GM23338 (cell line): Measurements from ENCODE around the gene HCN1. TPM values are rescaled to one million over a fixed set of nuclear protein-coding genes. Genes with fewer than 3 reads are reported as not detected.

Experiments used
- ATAC-seq: fragments of 200-7000 bp; cut with Tn5 transposase; 3 replicates; pipeline ENCODE4 v1.9.1; 2020
- DNase-seq: peaks from one replicate; pipeline ENCODE4 v3.0.0-alpha.2; 2015; ENCODE audit warnings: low spot score
- H2AFZ ChIP-seq: fragments of 200-600 bp; sonication (generic); 2 replicates; pipeline ENCODE4 v1.8.0; 2016; ENCODE audit warnings: antibody characterized with exemption, mild to moderate bottlenecking, moderate library complexity
- H3F3A ChIP-seq: fragments of 200-600 bp; sonication (generic); replicated peaks from 2 replicates; pipeline ENCODE4 v1.8.0; 2017; ENCODE audit warnings: antibody characterized with exemption, mixed run types, low read depth
- H3K27ac ChIP-seq: fragments of 200-600 bp; sonication (generic); 2 replicates; pipeline ENCODE4 v1.6.1; 2016; ENCODE audit warnings: low read depth
- H3K27me3 ChIP-seq: fragments of 200-600 bp; sonication (generic); 2 replicates; pipeline ENCODE4 v1.8.0; 2016; ENCODE audit warnings: mild to moderate bottlenecking, mixed run types, moderate library complexity; ENCODE audit not compliant: insufficient read depth
- H3K36me3 ChIP-seq: fragments of 200-600 bp; sonication (generic); 2 replicates; pipeline ENCODE4 v1.8.0; 2016; ENCODE audit warnings: mild to moderate bottlenecking; ENCODE audit not compliant: insufficient read depth
- H3K4me1 ChIP-seq: fragments of 200-600 bp; sonication (generic); 2 replicates; pipeline ENCODE4 v1.8.0; 2016; ENCODE audit warnings: mild to moderate bottlenecking, moderate library complexity; ENCODE audit not compliant: insufficient read depth
- H3K4me2 ChIP-seq: fragments of 200-600 bp; sonication (generic); 2 replicates; pipeline ENCODE4 v1.7.1; 2017; ENCODE audit warnings: mixed run types
- H3K4me3 ChIP-seq: fragments of 200-600 bp; sonication (generic); 2 replicates; pipeline ENCODE4 v1.6.1; 2016; ENCODE audit warnings: mixed run types
- H3K79me2 ChIP-seq: fragments of 200-600 bp; sonication (generic); replicated peaks from 2 replicates; pipeline ENCODE4 v1.8.0; 2017; ENCODE audit warnings: mild to moderate bottlenecking; ENCODE audit not compliant: insufficient read depth
- H3K9me2 ChIP-seq: fragments of 200-600 bp; sonication (generic); 2 replicates; pipeline ENCODE4 v1.8.0; 2017; ENCODE audit not compliant: insufficient read depth
- H4K20me1 ChIP-seq: fragments of 200-600 bp; sonication (generic); replicated peaks from 2 replicates; pipeline ENCODE4 v1.8.0; 2017; ENCODE audit warnings: mild to moderate bottlenecking; ENCODE audit not compliant: insufficient read depth
- H3K27ac Mint-ChIP-seq: 2 replicates; pipeline ENCODE4 v1.8.0; 2020; ENCODE audit warnings: inconsistent platforms, mild to moderate bottlenecking, moderate library complexity, mixed read lengths
- H3K27me3 Mint-ChIP-seq: 3 replicates; pipeline ENCODE4 v1.8.0; 2022; ENCODE audit warnings: low read depth, mild to moderate bottlenecking, moderate library complexity, mixed read lengths, inconsistent platforms; ENCODE audit not compliant: insufficient read depth, poor library complexity
- H3K36me3 Mint-ChIP-seq: 3 replicates; pipeline ENCODE4 v1.8.0; 2021; ENCODE audit warnings: low read depth, mild to moderate bottlenecking, inconsistent platforms, moderate library complexity, mixed read lengths
- H3K4me1 Mint-ChIP-seq: 3 replicates; pipeline ENCODE4 v1.8.0; 2020; ENCODE audit warnings: mild to moderate bottlenecking, inconsistent platforms, mixed read lengths
- H3K4me3 Mint-ChIP-seq: 3 replicates; pipeline ENCODE4 v1.8.0; 2021; ENCODE audit warnings: moderate library complexity, mild to moderate bottlenecking, inconsistent platforms, mixed read lengths
- H3K9me3 Mint-ChIP-seq: 3 replicates; pipeline ENCODE4 v1.8.0; 2020; ENCODE audit warnings: moderate library complexity, mild to moderate bottlenecking, inconsistent platforms, mixed read lengths
- NANOG ChIP-seq: IDR thresholded peaks from 2 replicates; pipeline ENCODE4 v1.6.1; 2016; ENCODE audit warnings: antibody characterized with exemption, borderline replicate concordance
- POLR2AphosphoS5 ChIP-seq: IDR thresholded peaks from 2 replicates; pipeline ENCODE4 v1.6.1; 2016; ENCODE audit warnings: antibody characterized with exemption, low read depth
- STAT1 ChIP-seq: IDR thresholded peaks from one replicate; pipeline ENCODE4 v1.6.1; 2016; ENCODE audit warnings: antibody characterized with exemption; ENCODE audit not compliant: unreplicated experiment
- ZNF114 ChIP-seq: fragments of 250-450 bp; sonication (Bioruptor Pico); IDR thresholded peaks from 2 replicates; pipeline ENCODE4 v1.5.0; 2020; ENCODE audit warnings: mild to moderate bottlenecking, moderate library complexity
- ZNF331 ChIP-seq: fragments of 250-450 bp; sonication (Bioruptor Pico); IDR thresholded peaks from 2 replicates; pipeline ENCODE4 v1.5.0; 2020; ENCODE audit warnings: low read depth, mild to moderate bottlenecking, moderate library complexity
- polyA plus RNA-seq: library from polyadenylated mRNA; unstranded; fragments of >200 nt; fragmentation: Nextera tagmentation; extraction: Ambion mirVana; gene quantifications from 2 replicates; pipeline ENCODE4 v1.2.1, GENCODE V29; 2016
- total RNA-seq: library from RNA; depleted of rRNA; stranded (reverse); fragments of >200 nt; shearing (Covaris generic); gene quantifications from 2 replicates; pipeline ENCODE4 v1.2.3, GENCODE V29; 2014
- TF ChIP-seq, protein P1 (sequence below), 2 experiments: fragments of 200-600 bp in 1 of 2; sonication (generic) in 1 of 2; conservative IDR thresholded peaks; 2 replicates each; pipeline versions ENCODE4 v1.5.1 to v1.6.1; 2016 to 2017; ENCODE audit warnings: antibody characterized with exemption in 2 of 2, low read depth in 2 of 2, mild to moderate bottlenecking in 2 of 2, moderate library complexity in 1 of 2
- TF ChIP-seq, protein P2 (sequence below): fragments of 250-450 bp; sonication (Bioruptor Pico); IDR thresholded peaks from 2 replicates; pipeline ENCODE4 v1.5.0; 2020; ENCODE audit warnings: mild to moderate bottlenecking, moderate library complexity
- TF ChIP-seq, protein P3 (sequence below): IDR thresholded peaks from 2 replicates; pipeline ENCODE4 v1.6.1; 2016; ENCODE audit warnings: antibody characterized with exemption
- TF ChIP-seq, protein P4 (sequence below): IDR thresholded peaks from one replicate; pipeline ENCODE4 v1.6.1; 2018; ENCODE audit warnings: antibody characterized with exemption; ENCODE audit not compliant: unreplicated experiment

The HCN1 gene
- total and polyA plus RNA-seq, 2 experiments from 2014 or later: 2.8 to 6.9 TPM

DNA sequence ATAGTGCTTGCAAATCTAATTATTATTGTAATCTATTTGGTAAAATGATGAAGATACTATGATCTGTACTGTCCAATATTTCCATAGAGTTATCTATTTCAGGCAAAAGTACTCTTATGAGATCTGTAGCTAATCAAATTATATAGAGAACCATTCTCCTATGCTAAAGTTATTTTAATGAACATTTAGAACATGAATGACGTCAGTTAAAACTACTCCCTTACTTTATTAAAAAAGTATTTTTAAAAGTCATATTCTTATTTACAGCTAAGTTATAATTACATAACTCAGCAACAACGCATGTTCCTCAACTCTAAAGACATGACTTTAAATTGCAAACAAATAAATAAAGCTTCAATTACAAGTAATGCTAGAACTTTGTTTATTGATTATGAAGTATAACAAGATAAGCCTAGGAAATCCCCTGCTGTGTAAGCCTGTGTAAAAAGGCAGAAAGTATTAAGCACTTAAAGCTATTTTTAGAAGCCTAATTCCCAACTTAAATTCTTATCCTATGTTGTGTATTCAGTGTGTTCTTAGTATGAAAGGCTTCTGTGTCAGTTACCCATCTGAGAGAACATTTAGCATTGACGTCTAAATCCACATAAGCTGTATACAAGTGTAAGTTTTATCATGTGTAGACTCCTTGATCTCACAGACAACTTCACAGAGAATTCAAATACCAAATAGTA lies 285.7 kb downstream of the HCN1 start:
- H3K27ac Mint-ChIP-seq: peak overlapping the region; percentile 36; the same call in 1 of the 2 replicates
- Histone ChIP-seq H4K20me1 (no peaks in the 10 kb centered on the region), H3K4me1 (peaks cover 9% of the 10 kb centered on the region; the same call in 1 of the 2 replicates), H2AFZ (no peak overlapping the region), H3K36me3 (no peaks in the 10 kb centered on the region), H3F3A (no peaks in the 10 kb centered on the region), H3K27ac (no peak overlapping the region), H3K27me3 (no peaks in the 10 kb centered on the region), H3K79me2 (no peaks in the 10 kb centered on the region), H3K9me2 (no peaks in the 10 kb centered on the region), H3K4me3 (no peak overlapping the region), H3K4me2 (no peak overlapping the region)
- ATAC-seq (no peak), DNase-seq (no peak)
- no peaks in the 10 kb centered on the region for H3K36me3 Mint-ChIP-seq
- H3K4me1 Mint-ChIP-seq: peaks cover 17% of the 10 kb centered on the region
- no peaks in the 10 kb centered on the region for H3K27me3 Mint-ChIP-seq
- TF ChIP-seq, protein P1, sequence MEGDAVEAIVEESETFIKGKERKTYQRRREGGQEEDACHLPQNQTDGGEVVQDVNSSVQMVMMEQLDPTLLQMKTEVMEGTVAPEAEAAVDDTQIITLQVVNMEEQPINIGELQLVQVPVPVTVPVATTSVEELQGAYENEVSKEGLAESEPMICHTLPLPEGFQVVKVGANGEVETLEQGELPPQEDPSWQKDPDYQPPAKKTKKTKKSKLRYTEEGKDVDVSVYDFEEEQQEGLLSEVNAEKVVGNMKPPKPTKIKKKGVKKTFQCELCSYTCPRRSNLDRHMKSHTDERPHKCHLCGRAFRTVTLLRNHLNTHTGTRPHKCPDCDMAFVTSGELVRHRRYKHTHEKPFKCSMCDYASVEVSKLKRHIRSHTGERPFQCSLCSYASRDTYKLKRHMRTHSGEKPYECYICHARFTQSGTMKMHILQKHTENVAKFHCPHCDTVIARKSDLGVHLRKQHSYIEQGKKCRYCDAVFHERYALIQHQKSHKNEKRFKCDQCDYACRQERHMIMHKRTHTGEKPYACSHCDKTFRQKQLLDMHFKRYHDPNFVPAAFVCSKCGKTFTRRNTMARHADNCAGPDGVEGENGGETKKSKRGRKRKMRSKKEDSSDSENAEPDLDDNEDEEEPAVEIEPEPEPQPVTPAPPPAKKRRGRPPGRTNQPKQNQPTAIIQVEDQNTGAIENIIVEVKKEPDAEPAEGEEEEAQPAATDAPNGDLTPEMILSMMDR (conservative IDR thresholded peaks at IDR 0.05; ENCODE audit: low read depth in 2 of 2): no peak
- TF ChIP-seq, protein P2, sequence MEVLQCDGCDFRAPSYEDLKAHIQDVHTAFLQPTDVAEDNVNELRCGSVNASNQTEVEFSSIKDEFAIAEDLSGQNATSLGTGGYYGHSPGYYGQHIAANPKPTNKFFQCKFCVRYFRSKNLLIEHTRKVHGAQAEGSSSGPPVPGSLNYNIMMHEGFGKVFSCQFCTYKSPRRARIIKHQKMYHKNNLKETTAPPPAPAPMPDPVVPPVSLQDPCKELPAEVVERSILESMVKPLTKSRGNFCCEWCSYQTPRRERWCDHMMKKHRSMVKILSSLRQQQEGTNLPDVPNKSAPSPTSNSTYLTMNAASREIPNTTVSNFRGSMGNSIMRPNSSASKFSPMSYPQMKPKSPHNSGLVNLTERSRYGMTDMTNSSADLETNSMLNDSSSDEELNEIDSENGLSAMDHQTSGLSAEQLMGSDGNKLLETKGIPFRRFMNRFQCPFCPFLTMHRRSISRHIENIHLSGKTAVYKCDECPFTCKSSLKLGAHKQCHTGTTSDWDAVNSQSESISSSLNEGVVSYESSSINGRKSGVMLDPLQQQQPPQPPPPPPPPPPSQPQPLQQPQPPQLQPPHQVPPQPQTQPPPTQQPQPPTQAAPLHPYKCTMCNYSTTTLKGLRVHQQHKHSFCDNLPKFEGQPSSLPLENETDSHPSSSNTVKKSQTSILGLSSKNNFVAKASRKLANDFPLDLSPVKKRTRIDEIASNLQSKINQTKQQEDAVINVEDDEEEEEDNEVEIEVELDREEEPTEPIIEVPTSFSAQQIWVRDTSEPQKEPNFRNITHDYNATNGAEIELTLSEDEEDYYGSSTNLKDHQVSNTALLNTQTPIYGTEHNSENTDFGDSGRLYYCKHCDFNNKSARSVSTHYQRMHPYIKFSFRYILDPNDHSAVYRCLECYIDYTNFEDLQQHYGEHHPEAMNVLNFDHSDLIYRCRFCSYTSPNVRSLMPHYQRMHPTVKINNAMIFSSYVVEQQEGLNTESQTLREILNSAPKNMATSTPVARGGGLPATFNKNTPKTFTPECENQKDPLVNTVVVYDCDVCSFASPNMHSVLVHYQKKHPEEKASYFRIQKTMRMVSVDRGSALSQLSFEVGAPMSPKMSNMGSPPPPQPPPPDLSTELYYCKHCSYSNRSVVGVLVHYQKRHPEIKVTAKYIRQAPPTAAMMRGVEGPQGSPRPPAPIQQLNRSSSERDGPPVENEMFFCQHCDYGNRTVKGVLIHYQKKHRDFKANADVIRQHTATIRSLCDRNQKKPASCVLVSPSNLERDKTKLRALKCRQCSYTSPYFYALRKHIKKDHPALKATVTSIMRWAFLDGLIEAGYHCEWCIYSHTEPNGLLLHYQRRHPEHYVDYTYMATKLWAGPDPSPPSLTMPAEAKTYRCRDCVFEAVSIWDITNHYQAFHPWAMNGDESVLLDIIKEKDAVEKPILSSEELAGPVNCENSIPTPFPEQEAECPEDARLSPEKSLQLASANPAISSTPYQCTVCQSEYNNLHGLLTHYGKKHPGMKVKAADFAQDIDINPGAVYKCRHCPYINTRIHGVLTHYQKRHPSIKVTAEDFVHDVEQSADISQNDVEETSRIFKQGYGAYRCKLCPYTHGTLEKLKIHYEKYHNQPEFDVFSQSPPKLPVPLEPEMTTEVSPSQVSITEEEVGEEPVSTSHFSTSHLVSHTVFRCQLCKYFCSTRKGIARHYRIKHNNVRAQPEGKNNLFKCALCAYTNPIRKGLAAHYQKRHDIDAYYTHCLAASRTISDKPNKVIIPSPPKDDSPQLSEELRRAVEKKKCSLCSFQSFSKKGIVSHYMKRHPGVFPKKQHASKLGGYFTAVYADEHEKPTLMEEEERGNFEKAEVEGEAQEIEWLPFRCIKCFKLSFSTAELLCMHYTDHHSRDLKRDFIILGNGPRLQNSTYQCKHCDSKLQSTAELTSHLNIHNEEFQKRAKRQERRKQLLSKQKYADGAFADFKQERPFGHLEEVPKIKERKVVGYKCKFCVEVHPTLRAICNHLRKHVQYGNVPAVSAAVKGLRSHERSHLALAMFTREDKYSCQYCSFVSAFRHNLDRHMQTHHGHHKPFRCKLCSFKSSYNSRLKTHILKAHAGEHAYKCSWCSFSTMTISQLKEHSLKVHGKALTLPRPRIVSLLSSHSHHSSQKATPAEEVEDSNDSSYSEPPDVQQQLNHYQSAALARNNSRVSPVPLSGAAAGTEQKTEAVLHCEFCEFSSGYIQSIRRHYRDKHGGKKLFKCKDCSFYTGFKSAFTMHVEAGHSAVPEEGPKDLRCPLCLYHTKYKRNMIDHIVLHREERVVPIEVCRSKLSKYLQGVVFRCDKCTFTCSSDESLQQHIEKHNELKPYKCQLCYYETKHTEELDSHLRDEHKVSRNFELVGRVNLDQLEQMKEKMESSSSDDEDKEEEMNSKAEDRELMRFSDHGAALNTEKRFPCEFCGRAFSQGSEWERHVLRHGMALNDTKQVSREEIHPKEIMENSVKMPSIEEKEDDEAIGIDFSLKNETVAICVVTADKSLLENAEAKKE (CRISPR knock-in tag): no peak
- TF ChIP-seq, protein P3, sequence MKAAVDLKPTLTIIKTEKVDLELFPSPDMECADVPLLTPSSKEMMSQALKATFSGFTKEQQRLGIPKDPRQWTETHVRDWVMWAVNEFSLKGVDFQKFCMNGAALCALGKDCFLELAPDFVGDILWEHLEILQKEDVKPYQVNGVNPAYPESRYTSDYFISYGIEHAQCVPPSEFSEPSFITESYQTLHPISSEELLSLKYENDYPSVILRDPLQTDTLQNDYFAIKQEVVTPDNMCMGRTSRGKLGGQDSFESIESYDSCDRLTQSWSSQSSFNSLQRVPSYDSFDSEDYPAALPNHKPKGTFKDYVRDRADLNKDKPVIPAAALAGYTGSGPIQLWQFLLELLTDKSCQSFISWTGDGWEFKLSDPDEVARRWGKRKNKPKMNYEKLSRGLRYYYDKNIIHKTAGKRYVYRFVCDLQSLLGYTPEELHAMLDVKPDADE: no peak
- TF ChIP-seq ZNF114 (no peak), ZNF331 (no peak), POLR2AphosphoS5 (no peak), NANOG (no peak), STAT1 (no peak)
- TF ChIP-seq, protein P4, sequence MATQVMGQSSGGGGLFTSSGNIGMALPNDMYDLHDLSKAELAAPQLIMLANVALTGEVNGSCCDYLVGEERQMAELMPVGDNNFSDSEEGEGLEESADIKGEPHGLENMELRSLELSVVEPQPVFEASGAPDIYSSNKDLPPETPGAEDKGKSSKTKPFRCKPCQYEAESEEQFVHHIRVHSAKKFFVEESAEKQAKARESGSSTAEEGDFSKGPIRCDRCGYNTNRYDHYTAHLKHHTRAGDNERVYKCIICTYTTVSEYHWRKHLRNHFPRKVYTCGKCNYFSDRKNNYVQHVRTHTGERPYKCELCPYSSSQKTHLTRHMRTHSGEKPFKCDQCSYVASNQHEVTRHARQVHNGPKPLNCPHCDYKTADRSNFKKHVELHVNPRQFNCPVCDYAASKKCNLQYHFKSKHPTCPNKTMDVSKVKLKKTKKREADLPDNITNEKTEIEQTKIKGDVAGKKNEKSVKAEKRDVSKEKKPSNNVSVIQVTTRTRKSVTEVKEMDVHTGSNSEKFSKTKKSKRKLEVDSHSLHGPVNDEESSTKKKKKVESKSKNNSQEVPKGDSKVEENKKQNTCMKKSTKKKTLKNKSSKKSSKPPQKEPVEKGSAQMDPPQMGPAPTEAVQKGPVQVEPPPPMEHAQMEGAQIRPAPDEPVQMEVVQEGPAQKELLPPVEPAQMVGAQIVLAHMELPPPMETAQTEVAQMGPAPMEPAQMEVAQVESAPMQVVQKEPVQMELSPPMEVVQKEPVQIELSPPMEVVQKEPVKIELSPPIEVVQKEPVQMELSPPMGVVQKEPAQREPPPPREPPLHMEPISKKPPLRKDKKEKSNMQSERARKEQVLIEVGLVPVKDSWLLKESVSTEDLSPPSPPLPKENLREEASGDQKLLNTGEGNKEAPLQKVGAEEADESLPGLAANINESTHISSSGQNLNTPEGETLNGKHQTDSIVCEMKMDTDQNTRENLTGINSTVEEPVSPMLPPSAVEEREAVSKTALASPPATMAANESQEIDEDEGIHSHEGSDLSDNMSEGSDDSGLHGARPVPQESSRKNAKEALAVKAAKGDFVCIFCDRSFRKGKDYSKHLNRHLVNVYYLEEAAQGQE: no peak
- H3K9me3 Mint-ChIP-seq: no peaks in the 10 kb centered on the region
- no peak overlapping the region for H3K4me3 Mint-ChIP-seq
